GM21515 (cell line): ENCODE data around the gene CYP19A1.
"Not testable (repeated sequence)": the region's sequence is repeated elsewhere in the genome, so short reads cannot be mapped to it uniquely, and the experiment has no call there.

Experiments used
- ATAC-seq: cut with Tn5 transposase; IDR thresholded peaks from one replicate; pipeline ENCODE4 v1.9.1; 2021; ENCODE audit not compliant: unreplicated experiment

CYP19A1 gene

DNA sequence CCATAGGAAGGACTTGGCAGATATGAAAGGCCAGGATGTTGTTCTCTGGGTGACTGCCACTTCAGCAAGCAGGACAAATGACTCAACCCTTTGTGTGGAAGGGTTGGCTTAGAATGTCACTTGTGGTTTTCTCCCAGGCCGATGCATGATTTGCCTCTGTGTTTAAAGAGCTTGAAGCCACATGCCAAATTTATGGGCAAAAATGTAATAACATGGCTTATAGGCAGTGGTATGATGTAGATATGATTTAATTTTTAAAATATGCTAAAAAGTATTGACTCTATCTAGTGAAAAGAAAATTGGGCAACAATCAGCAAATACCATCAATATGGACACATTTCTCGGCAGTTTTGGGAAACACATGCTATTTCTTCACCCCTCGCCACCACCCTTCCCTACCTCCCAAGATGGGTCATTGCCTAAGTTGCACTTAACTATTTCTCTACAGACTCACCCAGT is 114.6 kb downstream of the CYP19A1 start:
- no peak for ATAC-seq

DNA sequence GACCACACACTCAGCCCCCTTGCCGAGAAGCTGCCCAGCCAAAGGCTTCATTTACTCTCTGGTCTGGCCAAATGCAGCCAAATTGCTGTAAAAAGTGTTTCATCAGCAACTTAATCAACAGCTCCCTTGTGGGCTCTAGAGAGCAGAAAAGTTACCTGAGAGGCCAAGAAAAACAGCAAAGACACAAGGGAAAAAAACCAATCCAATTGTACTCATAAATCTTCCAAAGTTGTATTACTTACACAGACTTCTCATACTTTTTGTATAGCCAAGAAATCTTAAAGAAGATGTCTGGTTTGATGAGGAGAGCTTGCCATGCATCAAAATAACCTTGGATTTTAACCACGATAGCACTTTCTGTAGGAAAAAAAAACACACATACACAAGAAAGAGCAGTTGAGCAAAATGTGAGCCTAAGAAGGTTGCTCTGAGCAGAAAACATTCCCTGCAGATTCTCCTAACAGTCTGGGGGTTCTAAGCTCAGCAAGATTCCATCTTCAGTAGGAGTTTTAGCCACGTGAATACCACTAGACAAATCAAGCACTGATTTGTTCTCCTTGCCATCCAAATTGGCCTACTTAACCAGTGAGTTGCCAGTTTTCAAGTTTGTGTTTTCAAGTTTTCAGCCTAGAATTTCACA is 120.0 kb downstream of the CYP19A1 start:
- no peak for ATAC-seq

DNA sequence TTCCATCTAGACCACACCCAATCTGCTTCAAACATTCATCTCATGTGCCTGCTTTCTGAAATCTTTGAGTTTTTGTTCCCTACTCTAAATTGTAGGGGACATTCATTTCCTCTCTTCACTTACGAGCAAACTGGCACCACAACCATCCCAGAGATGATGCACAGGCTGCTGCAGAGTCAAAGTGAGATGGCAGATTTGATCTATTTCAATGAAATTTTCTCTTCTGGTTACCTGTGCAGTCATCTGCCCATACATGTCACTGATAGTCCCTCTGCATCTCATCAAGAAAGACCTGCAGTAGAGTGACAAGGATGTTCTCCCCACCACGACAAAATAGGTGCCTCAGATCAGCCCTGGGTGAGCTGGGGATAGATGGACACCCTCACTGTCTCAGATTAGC is 125.5 kb downstream of the CYP19A1 start:
- ATAC-seq, result no peak

DNA sequence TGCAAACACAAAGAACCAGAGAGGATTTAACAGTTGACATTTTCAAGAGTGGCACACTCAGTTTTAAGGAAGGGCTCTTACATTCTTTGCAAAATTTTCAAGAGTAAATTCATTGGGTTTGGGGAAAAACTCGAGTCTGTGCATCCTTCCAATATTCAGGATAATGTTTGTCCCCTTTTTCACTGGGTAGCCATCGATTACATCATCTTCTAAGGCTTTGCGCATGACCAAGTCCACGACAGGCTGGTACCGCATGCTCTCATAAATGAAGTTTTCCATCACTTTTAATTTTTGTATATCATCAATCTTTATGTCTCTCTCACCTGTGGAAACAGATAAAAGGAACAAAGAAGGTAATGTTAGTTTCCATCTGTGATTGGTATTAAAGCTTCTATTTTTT is 126.2 kb downstream of the CYP19A1 start:
- no peak for ATAC-seq

DNA sequence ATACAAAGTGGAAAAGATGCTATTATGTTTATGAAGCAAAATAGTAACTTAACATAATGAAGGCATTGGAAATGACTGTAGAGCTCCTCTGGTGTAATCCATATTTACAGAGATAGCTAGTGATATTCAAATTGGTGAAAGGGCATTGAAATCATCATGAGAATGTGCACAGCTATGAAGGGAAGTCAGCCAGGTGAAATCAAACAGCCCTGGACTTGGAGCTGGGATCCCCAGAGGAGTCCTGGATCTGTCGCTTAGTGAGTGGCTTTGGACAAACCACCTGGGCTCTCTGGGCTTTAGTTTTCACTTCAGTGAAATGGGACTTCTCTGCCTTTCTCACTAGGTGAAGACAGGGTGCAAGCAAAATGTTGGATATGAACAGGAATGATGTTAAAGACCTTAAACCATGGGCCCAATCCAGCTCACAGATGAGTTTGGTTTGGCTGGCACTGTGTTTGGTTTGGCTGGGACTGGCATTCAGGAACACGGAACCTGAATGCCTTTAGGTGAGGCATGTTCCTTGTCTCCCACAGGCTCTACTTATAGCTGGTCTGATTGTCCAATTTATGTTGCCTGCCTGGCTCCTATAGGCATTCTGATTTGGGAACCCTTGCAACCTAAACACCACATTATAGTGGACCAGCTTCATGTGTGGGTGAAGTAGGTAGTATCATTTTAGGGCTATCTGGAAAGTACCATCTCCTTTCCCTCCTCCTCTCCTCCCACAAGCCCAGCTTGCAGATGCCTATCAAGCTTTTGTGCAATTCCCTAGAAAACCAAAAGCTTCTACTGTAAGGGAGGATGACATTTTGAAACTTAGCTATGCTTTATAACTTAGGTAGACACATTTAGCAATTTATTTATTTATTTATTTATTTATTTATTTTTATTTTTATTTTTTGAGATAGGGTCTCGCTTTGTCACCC is 133.1 kb downstream of the CYP19A1 start:
- ATAC-seq, result no peak

DNA sequence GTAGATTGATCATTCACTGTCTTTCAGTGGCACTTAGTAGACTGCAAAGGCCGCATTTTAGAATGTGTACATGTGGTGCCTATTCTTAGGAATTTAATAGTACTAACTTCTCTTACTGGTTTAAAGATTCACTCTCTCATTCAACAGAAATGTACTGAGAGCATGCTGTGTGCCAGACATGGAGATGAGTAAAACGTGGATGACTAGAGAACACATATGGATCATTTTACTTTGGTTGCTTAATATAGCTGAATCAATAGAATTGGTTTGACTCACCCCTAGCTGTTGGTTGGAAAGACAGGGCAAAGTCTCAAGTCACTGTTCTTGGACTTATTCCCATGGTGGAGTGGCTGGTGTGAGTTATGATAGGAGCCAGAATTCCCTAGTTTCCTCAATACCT is 134.6 kb downstream of the CYP19A1 start:
- no peak for ATAC-seq

DNA sequence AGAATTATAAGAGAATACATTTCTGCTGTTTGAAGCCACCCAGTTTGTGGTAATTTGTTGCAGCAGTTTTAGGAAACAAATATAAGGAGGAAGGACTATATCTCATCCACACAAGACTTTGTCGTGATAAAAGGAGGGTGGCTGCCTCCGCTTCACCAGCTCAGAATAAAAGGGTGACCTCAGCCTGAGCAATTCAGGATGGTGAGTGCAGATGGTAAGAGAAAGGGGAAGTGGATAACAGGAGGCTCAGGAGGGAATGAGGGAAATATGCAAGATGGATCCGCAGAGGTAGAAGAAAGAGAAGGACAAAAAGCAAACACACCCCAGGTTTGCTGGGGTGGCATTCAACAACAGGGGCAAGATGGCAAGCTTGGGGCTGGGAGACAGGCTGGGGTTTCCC is 135.6 kb downstream of the CYP19A1 start:
- ATAC-seq, result no peak

DNA sequence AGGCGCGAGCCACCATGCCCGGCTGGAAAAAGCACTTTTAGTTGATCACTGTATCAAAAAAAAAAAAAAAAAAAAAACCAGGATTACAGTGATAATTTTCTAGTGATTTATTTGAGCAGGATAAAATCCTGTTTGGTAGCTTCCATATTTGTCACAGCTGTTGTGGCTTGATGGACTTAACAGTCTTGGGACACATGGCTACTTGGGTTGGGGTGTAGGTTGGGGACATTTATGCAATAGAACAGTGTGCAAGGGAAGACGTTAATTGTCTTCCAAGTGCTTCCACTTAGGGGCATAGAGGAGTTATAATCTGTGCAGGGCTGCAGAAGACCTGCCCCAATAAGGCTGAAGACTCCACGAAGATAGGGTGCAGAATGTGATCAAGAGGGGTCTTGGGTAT is 136.8 kb downstream of the CYP19A1 start:
- ATAC-seq, result no peak

DNA sequence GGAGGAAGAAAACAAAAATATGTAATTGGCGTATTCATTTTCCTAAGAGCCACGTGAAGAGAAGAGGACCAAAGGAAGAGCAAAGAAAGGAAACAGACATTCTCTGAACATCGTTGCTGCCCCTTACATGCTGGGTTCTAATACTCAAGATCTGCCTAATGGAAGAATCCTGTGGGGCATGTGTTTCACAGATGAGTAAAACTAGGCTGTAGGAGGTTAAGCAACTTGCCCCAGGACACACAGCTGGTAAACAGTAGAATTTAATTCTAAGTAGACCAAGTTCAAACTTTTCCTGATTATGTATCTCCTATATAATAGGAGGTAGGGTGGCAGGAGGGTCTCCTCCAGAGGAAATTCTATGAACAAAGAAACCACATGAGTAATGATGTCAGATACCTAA is 137.6 kb downstream of the CYP19A1 start:
- ATAC-seq, result no peak

DNA sequence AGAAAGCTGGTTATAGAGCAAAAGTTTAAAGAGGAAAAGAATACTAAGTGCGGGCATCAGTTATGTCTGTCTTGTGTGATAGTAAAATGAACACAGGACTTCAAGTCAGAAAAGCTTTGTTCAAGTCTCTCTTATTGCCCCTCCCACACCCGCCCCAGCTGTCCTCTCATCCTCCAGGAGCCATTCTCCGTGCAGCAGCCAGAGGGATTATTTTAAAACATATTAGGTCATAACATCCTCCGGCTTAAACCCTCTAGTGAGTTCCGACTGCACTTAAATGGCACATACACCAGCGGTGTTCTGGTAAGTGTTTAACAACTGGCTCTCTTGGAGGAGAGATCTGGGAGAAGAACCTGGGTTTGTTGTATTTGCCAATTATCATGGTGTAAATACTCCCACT is 138.9 kb downstream of the CYP19A1 start:
- ATAC-seq, result no peak

DNA sequence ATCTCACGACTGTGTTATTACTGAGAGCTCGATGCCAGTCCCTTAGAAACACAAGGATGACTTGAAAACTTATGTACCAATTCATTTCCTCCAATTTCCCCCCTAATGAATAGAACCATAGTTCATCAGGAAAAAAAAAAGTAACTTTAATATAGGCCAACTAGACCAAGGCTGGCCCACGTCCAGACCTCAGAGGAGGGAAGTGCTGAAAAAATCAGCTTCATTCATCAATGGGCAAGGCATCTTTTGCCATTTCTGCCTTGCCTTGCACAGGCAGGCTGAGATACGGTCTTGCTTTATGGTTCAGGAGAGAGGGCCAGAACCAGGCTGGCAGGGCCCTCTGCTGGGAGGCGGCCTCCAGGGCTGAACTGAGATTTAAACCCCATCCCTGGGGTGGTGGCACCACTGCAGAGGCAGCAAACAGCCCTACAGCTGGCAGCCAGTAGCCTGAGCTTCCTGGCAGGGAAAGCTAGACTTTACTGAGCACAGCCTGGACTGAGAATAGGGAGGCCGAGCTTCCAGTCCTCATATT is 139.6 kb downstream of the CYP19A1 start:
- ATAC-seq, result no peak

DNA sequence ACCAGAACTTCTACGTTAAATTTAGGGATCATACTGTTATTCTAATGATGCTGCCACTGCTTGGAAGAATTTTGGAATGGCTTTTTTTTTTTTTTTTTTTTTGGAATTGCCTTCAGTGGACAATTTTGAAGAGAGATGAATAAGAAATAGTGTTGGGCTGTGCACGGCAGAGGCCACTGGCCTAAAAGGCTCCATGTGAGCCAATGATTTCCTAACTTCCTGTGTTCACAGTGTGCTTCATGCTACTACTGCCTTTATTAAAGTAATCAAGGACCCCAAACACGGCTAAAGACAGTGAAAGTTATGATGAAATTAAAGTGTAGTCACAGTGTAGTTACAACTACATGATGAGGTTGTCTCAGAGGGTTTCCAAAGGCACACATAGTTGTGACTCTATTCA is 142.9 kb downstream of the CYP19A1 start:
- no peak for ATAC-seq

DNA sequence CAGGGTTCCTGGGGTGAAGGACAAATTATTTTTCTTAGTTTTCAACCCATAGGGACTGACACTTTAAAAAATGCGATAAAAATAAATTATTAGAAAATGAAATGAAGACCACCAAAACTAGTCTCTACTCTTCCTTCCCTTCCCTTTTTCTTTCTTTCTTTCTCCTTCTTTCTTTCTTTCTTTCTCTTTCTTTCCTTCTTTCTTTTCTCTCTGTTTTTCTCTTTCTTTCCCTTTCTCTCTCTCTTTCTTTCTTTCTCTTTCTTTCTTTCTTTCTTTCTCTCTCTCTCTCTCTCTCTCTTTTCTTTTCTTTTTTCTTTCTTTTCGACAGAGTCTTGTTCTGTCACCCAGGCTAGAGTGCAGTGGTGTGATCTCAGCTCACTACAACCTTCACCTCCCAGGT is 144.4 kb downstream of the CYP19A1 start:
- no peak for ATAC-seq

DNA sequence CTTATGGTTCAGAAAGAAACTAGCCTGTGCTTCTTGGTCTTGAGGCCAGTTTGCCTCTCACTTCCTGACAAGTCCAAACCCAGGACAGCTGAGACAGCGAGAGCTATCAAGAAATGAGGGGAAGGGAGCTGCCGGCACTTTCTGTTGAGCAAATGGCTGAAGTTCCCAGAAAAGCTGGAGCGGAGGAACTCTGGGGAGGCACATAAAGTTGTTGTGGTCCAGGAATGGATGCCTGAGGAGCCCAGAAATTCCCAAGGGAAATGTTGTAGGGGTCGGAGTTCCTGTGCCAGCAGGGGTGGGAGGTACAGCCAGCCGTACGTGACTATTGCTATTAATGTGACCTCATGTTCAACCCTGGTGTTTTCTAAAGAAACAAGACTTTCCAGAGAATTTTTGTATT is 144.9 kb downstream of the CYP19A1 start:
- ATAC-seq, result no peak

DNA sequence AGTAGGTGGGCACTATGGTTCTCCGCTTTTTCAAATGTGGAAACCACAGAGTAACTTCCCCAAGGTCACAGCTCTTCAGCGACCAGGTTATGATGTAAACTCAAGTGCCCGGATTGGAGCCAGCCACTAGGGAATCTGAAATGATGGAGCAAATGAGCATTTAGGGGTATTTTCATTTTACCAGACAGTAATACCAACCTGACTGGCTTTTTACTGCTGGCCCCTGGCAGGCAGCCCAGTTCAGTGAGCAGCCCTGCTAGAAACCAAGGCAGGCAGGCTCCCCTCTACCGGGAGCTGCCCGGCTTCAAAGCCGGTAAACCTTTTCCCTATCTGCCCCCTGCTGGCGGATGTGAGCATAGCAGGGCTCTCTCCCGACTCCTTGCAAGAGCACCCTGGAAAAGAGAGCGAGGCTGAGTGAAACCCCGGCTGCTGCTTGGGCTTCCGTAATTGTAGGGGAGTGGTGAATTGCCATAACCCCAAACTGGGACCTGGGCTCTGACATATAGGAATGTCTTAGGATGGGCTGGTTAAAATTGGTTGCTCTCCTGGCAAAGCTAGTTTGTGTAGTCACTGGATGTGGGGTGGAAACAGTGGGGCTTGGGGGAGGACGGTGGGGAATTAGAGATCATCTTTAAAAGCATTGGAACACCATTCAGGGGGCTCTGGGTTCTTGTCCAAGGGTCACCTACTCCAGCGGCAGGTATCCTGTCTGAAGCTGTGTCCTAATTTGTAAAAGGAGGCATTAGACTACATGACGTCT is 145.7 kb downstream of the CYP19A1 start:
- no peak for ATAC-seq

DNA sequence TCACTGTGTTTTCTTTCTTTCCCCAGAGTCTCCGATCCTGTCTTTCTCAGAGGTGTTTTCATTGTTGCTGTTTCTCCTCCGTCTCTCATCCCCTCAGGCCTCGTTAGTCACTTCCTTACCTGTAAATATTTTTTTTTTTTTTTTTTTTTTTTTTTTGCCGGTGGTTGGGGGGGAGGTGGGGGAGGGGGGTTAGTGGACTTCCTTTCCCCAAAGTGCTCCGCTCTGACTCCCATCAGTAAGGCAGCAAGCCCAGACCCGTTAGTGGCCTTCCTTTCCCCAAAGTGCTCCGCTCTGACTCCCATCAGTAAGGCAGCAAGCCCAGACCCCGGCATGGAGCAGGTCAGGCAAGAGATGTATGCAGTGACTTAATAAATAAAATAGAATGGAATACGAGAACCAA is 146.6 kb downstream of the CYP19A1 start:
- ATAC-seq, result no peak

DNA sequence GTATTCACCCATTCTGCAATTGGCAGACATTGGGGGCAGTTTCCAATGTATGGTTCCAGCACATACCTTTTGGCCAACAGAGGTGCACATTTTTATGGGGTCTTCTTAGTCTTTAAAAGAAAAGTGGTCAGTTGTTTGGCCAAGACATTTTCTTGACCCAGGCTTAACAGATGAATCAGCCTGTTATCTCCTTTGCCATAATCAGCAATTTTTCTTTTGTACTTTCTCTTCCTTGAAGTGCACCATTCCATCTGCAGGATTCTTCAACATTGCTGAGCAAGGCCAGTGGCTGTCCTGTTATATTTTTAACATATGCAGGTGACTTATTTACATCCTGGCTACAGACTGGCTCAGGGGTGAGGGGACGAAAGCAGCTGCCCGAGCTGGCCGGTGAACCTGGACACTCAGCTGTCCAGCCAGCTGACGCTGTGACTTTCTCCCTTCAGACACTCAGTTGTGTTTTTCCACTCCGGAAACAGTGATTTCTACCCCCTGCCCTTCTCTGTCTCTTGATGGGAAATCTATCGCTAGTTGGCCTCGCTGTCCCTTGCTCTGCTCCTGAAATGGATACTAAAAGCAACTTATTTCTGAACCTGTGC is 147.2 kb downstream of the CYP19A1 start:
- no peak for ATAC-seq

DNA sequence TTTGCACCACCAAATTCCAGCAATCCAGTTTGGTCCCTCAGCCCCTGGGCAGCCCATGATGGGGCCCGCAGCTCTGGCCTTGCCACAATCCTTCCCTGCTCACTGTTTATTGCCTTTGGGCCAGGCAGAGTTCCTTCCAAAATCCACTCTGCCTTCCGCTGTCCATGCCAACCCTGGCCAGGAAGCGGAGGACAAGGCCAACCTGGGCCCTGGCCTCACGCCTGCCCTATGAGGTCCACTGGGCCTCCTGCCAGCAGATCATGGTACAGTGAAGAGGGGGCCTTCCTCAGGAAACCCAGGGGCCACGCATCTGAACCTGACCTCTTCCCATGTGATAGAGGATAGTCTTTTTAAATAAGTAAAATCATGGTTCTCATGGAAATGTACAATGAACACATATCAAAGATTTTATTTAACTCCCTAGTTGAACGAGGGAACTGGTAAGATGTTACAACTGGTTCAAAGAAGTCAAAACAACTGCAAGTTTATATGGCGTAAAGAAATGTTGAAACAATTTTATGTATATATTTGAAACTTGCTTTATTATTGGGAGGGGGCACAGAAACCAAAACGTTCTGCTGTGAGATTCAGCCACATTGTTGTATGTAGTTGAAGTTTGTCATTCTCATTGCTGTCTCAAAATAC is 147.8 kb downstream of the CYP19A1 start:
- no peak for ATAC-seq

DNA sequence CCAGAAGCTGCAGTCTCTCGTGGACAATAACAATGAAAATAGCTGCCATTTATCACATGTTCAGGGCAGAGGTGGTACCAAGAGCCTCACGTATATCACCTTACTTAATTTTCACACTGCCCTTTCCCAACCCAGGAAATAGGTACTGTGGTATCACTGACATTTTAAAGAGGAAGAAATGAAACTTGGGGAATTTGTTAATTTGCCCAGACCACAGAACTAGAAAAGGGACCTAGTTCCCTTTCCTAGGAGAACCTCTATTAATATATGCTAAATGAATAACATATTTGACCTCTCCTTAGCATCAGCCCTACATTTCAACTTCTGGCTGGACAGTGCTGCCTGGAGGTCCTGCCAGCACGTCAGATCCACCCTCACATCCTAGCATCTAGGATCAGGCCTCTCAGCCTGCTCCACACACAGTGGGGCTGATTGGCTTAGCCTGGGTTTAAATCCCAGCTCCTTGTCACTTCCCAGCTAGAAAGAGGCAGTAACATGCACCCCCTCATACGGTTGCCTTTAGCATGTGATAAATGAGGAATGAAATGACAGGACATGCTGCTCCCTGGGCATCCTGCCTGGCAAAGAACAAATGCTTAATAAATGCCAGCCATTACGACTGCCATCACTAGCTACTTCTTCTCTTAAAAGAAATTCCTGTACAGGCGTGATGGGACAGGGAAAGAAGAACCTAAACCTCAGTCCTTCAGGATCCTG is 148.6 kb downstream of the CYP19A1 start:
- no peak for ATAC-seq

DNA sequence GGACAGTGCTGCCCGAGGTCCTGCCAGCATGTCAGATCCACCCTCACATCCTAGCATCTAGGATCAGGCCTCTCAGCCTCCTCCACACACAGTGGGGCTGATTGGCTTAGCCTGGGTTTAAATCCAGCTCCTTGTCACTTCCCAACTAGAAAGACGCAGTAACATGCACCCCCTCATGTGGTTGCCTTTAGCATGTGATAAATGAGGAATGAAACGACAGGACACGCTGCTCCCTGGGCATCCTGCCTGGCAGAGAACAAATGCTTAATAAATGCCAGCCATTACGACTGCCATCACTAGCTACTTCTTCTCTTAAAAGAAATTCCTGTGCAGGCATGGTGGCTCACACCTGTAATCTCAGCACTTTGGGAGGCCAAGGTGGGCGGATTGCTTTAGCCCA is 149.6 kb downstream of the CYP19A1 start:
- not testable (repeated sequence) for ATAC-seq
